H1 (cell line): Measurements from ENCODE around the gene ZNF462. TPM values are rescaled to one million over a fixed set of nuclear protein-coding genes. Genes with fewer than 3 reads are reported as not detected.

Experiments
- CTCF ChIA-PET: fragments of 300-600 bp; sonication (Branson Sonifier 250); formaldehyde crosslinking; loops from one replicate; lab custom pipeline; 2021; ENCODE audit not compliant: partially characterized antibody; lab: Charles Lee
- POLR2A ChIA-PET: fragments of 300-600 bp; sonication (Branson Sonifier 250); formaldehyde crosslinking; loops from one replicate; lab custom pipeline; 2021; ENCODE audit warnings: inconsistent platforms; ENCODE audit not compliant: partially characterized antibody; lab: Charles Lee
- DNase-seq, 2 experiments: peaks; one replicate each; pipeline versions ENCODE4 v3.0.0 to v3.0.0-alpha.2; 2010 to 2022; ENCODE audit warnings: low spot score in 2 of 2, low read depth in 1 of 2, mixed read lengths in 1 of 2
- FAIRE-seq: peaks from 2 replicates; lab custom pipeline; 2011; peaks lifted over from hg19 to GRCh38; lab: Jason Lieb, UNC
- H2AFZ ChIP-seq: 2 replicates; pipeline ENCODE4 v1.8.1; 2012; ENCODE audit warnings: low read length, inconsistent platforms
- H2AK5ac ChIP-seq: 2 replicates; pipeline ENCODE4 v1.6.1; 2013; ENCODE audit warnings: low read depth, low read length
- H2BK120ac ChIP-seq: replicated peaks from 2 replicates; pipeline ENCODE3; 2013; ENCODE audit warnings: low read depth, low read length, inconsistent platforms
- H2BK12ac ChIP-seq: 2 replicates; pipeline ENCODE4 v1.6.1; 2013; ENCODE audit warnings: low read depth, low read length
- H2BK15ac ChIP-seq: 2 replicates; pipeline ENCODE4 v1.6.1; 2013; ENCODE audit warnings: low read length
- H2BK20ac ChIP-seq: 2 replicates; pipeline ENCODE4 v1.6.1; 2013; ENCODE audit warnings: low read length
- H2BK5ac ChIP-seq: 2 replicates; pipeline ENCODE4 v1.6.1; 2013; ENCODE audit warnings: low read depth, low read length
- H3K14ac ChIP-seq: 2 replicates; pipeline ENCODE4 v1.6.1; 2013; ENCODE audit warnings: inconsistent platforms; ENCODE audit not compliant: insufficient read length
- H3K18ac ChIP-seq: 2 replicates; pipeline ENCODE4 v1.6.1; 2013; ENCODE audit warnings: low read length; ENCODE audit errors: extremely low read depth
- H3K23ac ChIP-seq: 2 replicates; pipeline ENCODE4 v1.6.1; 2013; ENCODE audit warnings: inconsistent platforms; ENCODE audit not compliant: insufficient read length
- H3K23me2 ChIP-seq: 2 replicates; pipeline ENCODE4 v1.6.1; 2013; ENCODE audit warnings: low read depth, low read length
- H3K27ac ChIP-seq: 2 replicates; pipeline ENCODE4 v1.6.1; 2011; ENCODE audit warnings: low read depth, low read length, inconsistent platforms
- H3K27me3 ChIP-seq, 4 experiments: replicated peaks in 1 of 4; 1 replicate in 1 of 4; 2 replicates in 3 of 4; pipeline versions ENCODE4 v1.6.1 to v1.8.1; 2011 to 2013; ENCODE audit warnings: low read length in 3 of 4, mild to moderate bottlenecking in 3 of 4, inconsistent platforms in 2 of 4, mixed read lengths in 2 of 4, moderate library complexity in 1 of 4; ENCODE audit not compliant: control insufficient read depth in 3 of 4, insufficient read depth in 3 of 4; ENCODE audit errors: extremely low read depth in 1 of 4
- H3K36me3 ChIP-seq, 4 experiments: 2 replicates each; pipeline versions ENCODE4 v1.6.1 to v1.8.1; 2011 to 2013; ENCODE audit warnings: mild to moderate bottlenecking in 4 of 4, low read length in 3 of 4, moderate library complexity in 2 of 4, control low read depth in 1 of 4, inconsistent platforms in 1 of 4; ENCODE audit not compliant: insufficient read depth in 4 of 4, control insufficient read depth in 2 of 4
- H3K4ac ChIP-seq: replicated peaks from 2 replicates; pipeline ENCODE3; 2013; ENCODE audit warnings: low read length, low read depth, mixed read lengths, inconsistent platforms; ENCODE audit not compliant: insufficient read length
- H3K4me1 ChIP-seq, 4 experiments: replicated peaks in 1 of 4; 1 replicate in 1 of 4; 2 replicates in 3 of 4; pipeline versions ENCODE4 v1.6.1 to v1.8.1; 2011 to 2013; ENCODE audit warnings: low read length in 3 of 4, inconsistent platforms in 2 of 4, mixed read lengths in 1 of 4; ENCODE audit not compliant: insufficient read depth in 4 of 4, control insufficient read depth in 3 of 4
- H3K4me2 ChIP-seq, 2 experiments: 2 replicates each; pipeline versions ENCODE4 v1.6.1 to v1.8.1; 2011 to 2013; ENCODE audit warnings: low read depth in 2 of 2, low read length in 2 of 2, control low read depth in 1 of 2, inconsistent platforms in 1 of 2, mild to moderate bottlenecking in 1 of 2; ENCODE audit not compliant: insufficient read depth in 1 of 2
- H3K4me3 ChIP-seq, 4 experiments: fragments of 200-600, 300-600 bp in 1 of 4; sonication (generic), shearing (Covaris generic), sonication (Bioruptor Twin) in 1 of 4; 2 replicates each; pipeline versions ENCODE4 v1.5.1 to v1.8.1; 2011 to 2016; ENCODE audit warnings: low read length in 4 of 4, low read depth in 3 of 4, control low read depth in 2 of 4, inconsistent platforms in 2 of 4, mild to moderate bottlenecking in 2 of 4, mixed read lengths in 1 of 4, moderate library complexity in 1 of 4; ENCODE audit not compliant: insufficient read depth in 2 of 4; ENCODE audit errors: extremely low read depth in 1 of 4
- H3K56ac ChIP-seq: replicated peaks from 2 replicates; pipeline ENCODE3; 2013; ENCODE audit warnings: low read depth, mild to moderate bottlenecking, mixed read lengths, low read length, inconsistent platforms; ENCODE audit not compliant: insufficient read length
- H3K79me1 ChIP-seq: 2 replicates; pipeline ENCODE4 v1.6.1; 2013; ENCODE audit warnings: low read depth, low read length, control low read depth
- H3K79me2 ChIP-seq, 2 experiments: 2 replicates each; pipeline versions ENCODE4 v1.6.1 to v1.8.1; 2012 to 2013; ENCODE audit warnings: low read length in 2 of 2, mild to moderate bottlenecking in 2 of 2, inconsistent platforms in 1 of 2; ENCODE audit not compliant: insufficient read depth in 2 of 2, control insufficient read depth in 1 of 2
- H3K9ac ChIP-seq, 4 experiments: replicated peaks in 1 of 4; 1 replicate in 1 of 4; 2 replicates in 3 of 4; pipeline versions ENCODE4 v1.6.1 to v1.8.1; 2011 to 2013; ENCODE audit warnings: low read depth in 3 of 4, low read length in 3 of 4, control low read depth in 2 of 4, mild to moderate bottlenecking in 2 of 4, moderate library complexity in 2 of 4, inconsistent platforms in 1 of 4; ENCODE audit errors: extremely low read depth in 1 of 4
- H3K9me3 ChIP-seq, 2 experiments: 2 replicates each; pipeline versions ENCODE4 v1.6.1 to v1.8.1; 2012 to 2013; ENCODE audit warnings: mild to moderate bottlenecking in 2 of 2, moderate library complexity in 2 of 2, control low read depth in 1 of 2, inconsistent platforms in 1 of 2, low read depth in 1 of 2, low read length in 1 of 2, mixed read lengths in 1 of 2; ENCODE audit not compliant: insufficient read depth in 2 of 2
- H4K20me1 ChIP-seq, 2 experiments: replicated peaks in 1 of 2; 2 replicates each; pipeline versions ENCODE3 to v1.8.1; 2011 to 2013; ENCODE audit warnings: inconsistent platforms in 2 of 2, low read length in 2 of 2, mild to moderate bottlenecking in 1 of 2; ENCODE audit not compliant: insufficient read depth in 2 of 2, control insufficient read depth in 1 of 2
- H4K5ac ChIP-seq: 2 replicates; pipeline ENCODE4 v1.6.1; 2013; ENCODE audit warnings: low read length, low read depth, mixed read lengths, inconsistent platforms; ENCODE audit not compliant: insufficient read length
- H4K8ac ChIP-seq: 2 replicates; pipeline ENCODE4 v1.8.0; 2013; ENCODE audit warnings: mild to moderate bottlenecking, moderate library complexity, low read length, inconsistent platforms; ENCODE audit not compliant: insufficient read depth; ENCODE audit errors: extremely low read depth
- H4K91ac ChIP-seq: replicated peaks from 2 replicates; pipeline ENCODE3; 2013; ENCODE audit warnings: low read length, mixed read lengths, inconsistent platforms; ENCODE audit not compliant: insufficient read length
- BRCA1 ChIP-seq: IDR thresholded peaks from 2 replicates; pipeline ENCODE4 v1.6.1; 2012; ENCODE audit warnings: low read depth, low read length, improper control_type of control experiment
- CEBPB ChIP-seq: IDR thresholded peaks from 2 replicates; pipeline ENCODE4 v1.6.1; 2012; ENCODE audit warnings: low read depth, low read length
- CHD1 ChIP-seq: IDR thresholded peaks from 2 replicates; pipeline ENCODE4 v1.6.1; 2012; ENCODE audit warnings: low read depth, low read length, improper control_type of control experiment
- CHD2 ChIP-seq: IDR thresholded peaks from 2 replicates; pipeline ENCODE4 v1.6.1; 2012; ENCODE audit warnings: low read length, improper control_type of control experiment
- CREB1 ChIP-seq: IDR thresholded peaks from 2 replicates; pipeline ENCODE4 v1.6.1; 2012; ENCODE audit warnings: inconsistent platforms
- CTCF ChIP-seq, 3 experiments: IDR thresholded peaks; 1 replicate in 2 of 3; 2 replicates in 1 of 3; pipeline versions ENCODE4 v1.5.1 to v1.6.1; 2011; ENCODE audit warnings: low read length in 3 of 3, mild to moderate bottlenecking in 3 of 3, inconsistent platforms in 2 of 3, low read depth in 1 of 3, moderate library complexity in 1 of 3; ENCODE audit not compliant: insufficient read depth in 1 of 3; ENCODE audit errors: control extremely low read depth in 1 of 3
- FOSL1 ChIP-seq: IDR thresholded peaks from 2 replicates; pipeline ENCODE4 v1.6.1; 2011; ENCODE audit warnings: mild to moderate bottlenecking, low read depth, low read length, moderate library complexity; ENCODE audit not compliant: insufficient read depth
- POLR2AphosphoS5 ChIP-seq: IDR thresholded peaks from 2 replicates; pipeline ENCODE4 v1.6.1; 2011; ENCODE audit warnings: low read depth, low read length
- RBBP5 ChIP-seq: IDR thresholded peaks from 2 replicates; pipeline ENCODE4 v1.7.1; 2012; ENCODE audit warnings: low read depth, mild to moderate bottlenecking, inconsistent platforms, low read length, moderate library complexity, borderline replicate concordance
- RNF2 ChIP-seq: fragments of 200-900, 300-1000 bp; sonication (generic); IDR thresholded peaks from 2 replicates; pipeline ENCODE4 v1.7.1; 2016; ENCODE audit warnings: borderline replicate concordance, low read depth, mild to moderate bottlenecking, antibody characterized with exemption, low read length; ENCODE audit not compliant: poor library complexity, severe bottlenecking; ENCODE audit errors: missing control alignments
- SIX5 ChIP-seq: IDR thresholded peaks from 2 replicates; pipeline ENCODE4 v1.6.1; 2011; ENCODE audit warnings: mild to moderate bottlenecking, low read depth, low read length
- SP2 ChIP-seq: IDR thresholded peaks from 2 replicates; pipeline ENCODE4 v1.6.1; 2012; ENCODE audit warnings: mild to moderate bottlenecking, low read length, inconsistent platforms
- TBP ChIP-seq: IDR thresholded peaks from 2 replicates; pipeline ENCODE4 v1.6.1; 2011; ENCODE audit warnings: low read depth, low read length, improper control_type of control experiment
- YY1 ChIP-seq: IDR thresholded peaks from 2 replicates; pipeline ENCODE4 v1.6.1; 2011; ENCODE audit warnings: low read depth, mild to moderate bottlenecking, low read length
- ZNF274 ChIP-seq: IDR thresholded peaks from 2 replicates; pipeline ENCODE4 v1.7.0; 2012; ENCODE audit warnings: low read length, borderline replicate concordance; ENCODE audit errors: extremely low read depth
- polyA plus RNA-seq, 7 experiments: library from polyadenylated mRNA; depleted of rRNA in 3 of 7; stranded (reverse) in 5 of 7; unstranded in 2 of 7; fragments of >200 nt in 5 of 7; fragments of 200-250 nt in 2 of 7; gene quantifications; 1 replicate in 5 of 7; 2 replicates in 1 of 7; 4 replicates in 1 of 7; pipeline versions ENCODE4 v1.2.1 to v1.2.3, GENCODE V29; 2011 to 2013; ENCODE audit warnings: missing spikeins in 2 of 7, mixed read lengths in 2 of 7
- total RNA-seq: library from RNA; stranded (reverse); fragmentation: NEBNext Ultra II Directional; extraction: Animal tissue kit (Norgen Biotek cat#: 25700); gene quantifications from 2 replicates; pipeline ENCODE4 v1.2.1, GENCODE V29; 2021

ZNF462 gene
- total and polyA plus RNA-seq, 2 of the 8 experiments (the other 6 are each of a cell fraction or from before 2014, with no cell fraction given), result 30.0 to 163 TPM

DNA sequence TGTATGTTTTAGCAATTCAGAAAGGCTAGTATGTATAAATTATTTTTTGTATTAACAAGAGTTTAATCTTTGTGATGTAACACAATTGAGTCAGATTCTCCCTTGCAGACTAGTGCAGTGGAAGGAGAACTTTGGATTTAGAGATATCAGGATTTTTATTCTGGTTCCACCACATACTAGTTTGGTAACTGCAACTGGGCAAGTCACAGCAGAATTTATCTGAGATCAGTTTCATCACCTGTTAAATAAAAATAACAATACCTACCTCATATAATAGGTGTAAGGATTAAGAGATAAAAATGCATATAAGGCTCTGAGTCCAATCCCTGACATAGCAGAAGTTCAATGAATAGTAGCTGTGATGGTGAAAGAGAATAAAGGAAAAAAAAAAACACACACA lies 34.0 kb upstream of the ZNF462 start:
- Histone ChIP-seq H3K14ac (no peak overlapping the region), H2BK15ac (no peak overlapping the region), H3K27ac (no peak overlapping the region), H2BK120ac (no peak overlapping the region), H3K56ac (no peak overlapping the region), H3K23ac (no peak overlapping the region), H3K9me3 (peaks cover 0 to 3% of the 10 kb centered on the region in 2 experiments; a peak in 1 of 4 replicates), H3K4me1 (no peaks in the 10 kb centered on the region), H2BK12ac (no peak overlapping the region), H2AK5ac (no peak overlapping the region), H2BK20ac (no peak overlapping the region), H3K79me2 (no peaks in the 10 kb centered on the region), H3K36me3 (no peaks in the 10 kb centered on the region), H3K79me1 (no peaks in the 10 kb centered on the region), H4K91ac (no peak overlapping the region), H3K27me3 (no peaks in the 10 kb centered on the region), H3K9ac (no peak overlapping the region), H4K20me1 (no peaks in the 10 kb centered on the region), H3K18ac (no peak overlapping the region), H3K4me2 (no peak overlapping the region), H2AFZ (no peak overlapping the region), H4K5ac (no peak overlapping the region), H3K23me2 (no peaks in the 10 kb centered on the region; the same call in 1 of the 2 replicates), H2BK5ac (no peak overlapping the region), H3K4me3 (no peak overlapping the region), H4K8ac (no peak overlapping the region), H3K4ac (no peak overlapping the region)
- no peak for DNase-seq
- POLR2A ChIA-PET, result no interaction called here
- FAIRE-seq, result no peak
- CTCF ChIA-PET, result no interaction called here
- no peak for TF ChIP-seq RBBP5
- no peak for TF ChIP-seq CEBPB
- TF ChIP-seq TBP, result no peak
- no peak for TF ChIP-seq CHD2
- no peak for TF ChIP-seq BRCA1
- no peak for TF ChIP-seq ZNF274
- TF ChIP-seq CTCF (IDR thresholded peaks at IDR 0.05; ENCODE audit: control extremely low read depth in 1 of 3, insufficient read depth in 1 of 3, low read depth in 1 of 3, low read length in 3 of 3), result no peak
- TF ChIP-seq FOSL1, result no peak
- no peak for TF ChIP-seq SIX5
- TF ChIP-seq POLR2AphosphoS5, result no peak
- no peak for TF ChIP-seq SP2
- TF ChIP-seq RNF2, result no peak
- no peak for TF ChIP-seq CHD1
- no peak for TF ChIP-seq YY1
- TF ChIP-seq CREB1, result no peak
